Colon (tissue), 2 donors: ENCODE results near the gene KCNAB3.

ENCODE experiments used
- FAIRE-seq: peaks from 2 replicates; lab custom pipeline; 2012; peaks lifted over from hg19 to GRCh38; lab: Jason Lieb, UNC
- donor health status: control.
- donor health status: control.

Gene KCNAB3

DNA sequence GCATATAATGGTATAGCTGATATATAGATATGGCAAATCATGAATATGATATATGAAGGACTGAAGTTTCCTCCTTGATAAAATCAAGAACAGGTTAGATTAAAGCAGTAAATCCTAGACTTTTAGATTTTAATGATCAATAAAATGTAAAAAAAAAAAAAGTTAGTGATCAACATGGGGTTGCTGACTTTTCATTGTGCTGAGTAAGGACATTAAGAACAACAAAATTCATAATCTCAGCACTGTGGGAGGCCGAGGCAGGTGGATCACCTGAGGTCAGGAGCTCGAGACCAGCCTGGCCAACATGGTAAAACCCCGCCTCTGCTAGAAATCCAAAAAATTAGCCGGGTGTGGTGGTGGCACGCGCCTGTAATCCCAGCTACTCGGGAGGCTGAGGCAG is 51.4 kb downstream of the KCNAB3 start:
- FAIRE-seq, result no peak

DNA sequence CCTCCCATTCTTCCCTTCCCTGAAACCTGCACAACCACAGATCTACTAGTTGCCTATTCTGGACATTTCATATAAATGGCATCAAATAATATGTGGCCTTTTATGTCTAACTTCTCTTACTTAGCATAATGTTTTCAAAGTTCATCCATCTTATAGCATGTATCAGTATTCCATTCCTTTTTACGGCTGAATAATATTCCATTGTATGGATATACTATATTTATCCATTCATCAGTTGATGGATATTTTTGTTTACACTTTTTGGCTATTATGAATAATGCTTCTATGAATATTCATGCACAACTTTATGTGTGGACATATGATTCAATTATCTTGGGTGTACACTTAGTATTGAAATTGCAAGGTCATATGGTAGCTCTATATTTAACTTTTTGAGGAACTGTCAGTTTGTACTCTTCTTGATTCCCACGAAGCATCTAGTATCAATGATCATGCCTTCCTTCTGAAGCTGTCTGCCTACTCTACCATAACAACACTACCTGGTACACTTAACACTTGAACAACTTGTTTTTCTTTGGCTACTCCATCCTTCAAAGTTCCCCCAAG is 53.8 kb downstream of the KCNAB3 start:
- no peak for FAIRE-seq

DNA sequence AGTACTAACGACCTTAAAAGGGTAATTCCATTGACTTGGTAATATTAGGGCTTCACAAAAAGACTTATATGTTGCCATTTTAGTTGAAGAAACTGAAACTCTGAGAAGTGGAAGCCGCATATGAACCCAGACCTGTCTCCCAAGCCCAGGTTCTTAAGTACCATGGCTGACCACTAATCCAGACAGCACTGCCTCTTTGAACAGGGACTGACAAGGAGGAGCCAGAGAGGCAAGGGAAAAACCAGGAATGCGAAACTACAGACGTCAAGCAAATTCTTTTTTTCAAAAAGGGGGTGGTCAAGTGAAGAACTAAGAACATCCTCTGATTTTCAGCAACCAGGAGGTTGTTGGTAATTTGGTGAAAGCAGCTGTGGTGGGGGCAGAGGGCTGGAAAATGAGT is 56.6 kb downstream of the KCNAB3 start:
- FAIRE-seq, result no peak
